GM13976 (cell line): ENCODE measurements around the gene TSPAN13.

Source experiments
- DNase-seq: peaks from one replicate; pipeline ENCODE4 v3.0.0; 2012; ENCODE audit warnings: low spot score
- in situ Hi-C: fragments of 300-500 bp; cut with MboI; formaldehyde crosslinking; loops from one replicate; pipeline ENCODE4 v1.12.0; 2022; ENCODE audit warnings: low sequenced_read_pairs, mixed read lengths, inconsistent platforms; ENCODE audit not compliant: unreplicated experiment
- TF ChIP-seq, protein P1 (sequence below): IDR thresholded peaks from 2 replicates; pipeline ENCODE4 v1.5.1; 2012; ENCODE audit warnings: borderline replicate concordance, mild to moderate bottlenecking; ENCODE audit not compliant: insufficient read depth; ENCODE audit errors: extremely low read depth, missing control alignments, control extremely low read depth

Gene TSPAN13

DNA sequence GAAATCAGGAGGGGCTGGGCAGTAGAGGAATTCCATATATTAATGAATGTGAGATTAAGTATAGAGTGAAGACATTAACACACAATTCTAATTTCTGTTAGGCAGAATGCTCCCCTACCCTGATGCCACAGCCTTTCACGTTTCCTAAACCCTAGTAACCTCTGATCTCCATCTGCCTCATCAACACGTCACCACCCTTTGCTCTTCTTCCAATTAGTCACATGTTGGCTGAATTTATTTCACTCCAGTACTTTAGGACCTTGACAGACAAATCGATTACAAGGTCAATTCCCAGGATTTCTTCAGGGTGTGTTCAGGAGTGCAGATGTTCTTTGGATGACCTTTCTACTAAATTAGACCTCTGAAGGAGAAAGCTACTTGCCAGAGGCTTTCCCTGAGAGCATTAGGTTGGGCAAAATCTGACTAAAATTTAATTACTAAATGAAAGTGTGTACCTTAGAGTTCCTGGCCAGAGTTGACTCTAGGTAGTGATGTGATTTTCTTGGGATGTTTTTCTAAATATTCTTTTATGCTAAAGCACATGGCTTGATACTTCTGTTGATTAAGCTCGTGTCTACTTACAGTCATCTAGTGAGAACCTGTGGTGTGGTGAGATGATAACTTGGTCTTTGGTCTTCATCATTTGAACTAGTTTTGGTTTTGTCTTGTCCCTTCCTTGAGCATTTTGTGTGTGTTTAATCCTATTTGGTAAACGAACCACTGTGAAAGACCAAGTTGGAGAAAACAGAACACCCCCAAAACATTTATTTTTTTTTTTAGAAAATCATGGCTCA, 38.5 kb downstream of the TSPAN13 start:
- TF ChIP-seq, protein P1, sequence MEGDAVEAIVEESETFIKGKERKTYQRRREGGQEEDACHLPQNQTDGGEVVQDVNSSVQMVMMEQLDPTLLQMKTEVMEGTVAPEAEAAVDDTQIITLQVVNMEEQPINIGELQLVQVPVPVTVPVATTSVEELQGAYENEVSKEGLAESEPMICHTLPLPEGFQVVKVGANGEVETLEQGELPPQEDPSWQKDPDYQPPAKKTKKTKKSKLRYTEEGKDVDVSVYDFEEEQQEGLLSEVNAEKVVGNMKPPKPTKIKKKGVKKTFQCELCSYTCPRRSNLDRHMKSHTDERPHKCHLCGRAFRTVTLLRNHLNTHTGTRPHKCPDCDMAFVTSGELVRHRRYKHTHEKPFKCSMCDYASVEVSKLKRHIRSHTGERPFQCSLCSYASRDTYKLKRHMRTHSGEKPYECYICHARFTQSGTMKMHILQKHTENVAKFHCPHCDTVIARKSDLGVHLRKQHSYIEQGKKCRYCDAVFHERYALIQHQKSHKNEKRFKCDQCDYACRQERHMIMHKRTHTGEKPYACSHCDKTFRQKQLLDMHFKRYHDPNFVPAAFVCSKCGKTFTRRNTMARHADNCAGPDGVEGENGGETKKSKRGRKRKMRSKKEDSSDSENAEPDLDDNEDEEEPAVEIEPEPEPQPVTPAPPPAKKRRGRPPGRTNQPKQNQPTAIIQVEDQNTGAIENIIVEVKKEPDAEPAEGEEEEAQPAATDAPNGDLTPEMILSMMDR: no peak
- in situ Hi-C loops: no loop called here
- DNase-seq: no peak

DNA sequence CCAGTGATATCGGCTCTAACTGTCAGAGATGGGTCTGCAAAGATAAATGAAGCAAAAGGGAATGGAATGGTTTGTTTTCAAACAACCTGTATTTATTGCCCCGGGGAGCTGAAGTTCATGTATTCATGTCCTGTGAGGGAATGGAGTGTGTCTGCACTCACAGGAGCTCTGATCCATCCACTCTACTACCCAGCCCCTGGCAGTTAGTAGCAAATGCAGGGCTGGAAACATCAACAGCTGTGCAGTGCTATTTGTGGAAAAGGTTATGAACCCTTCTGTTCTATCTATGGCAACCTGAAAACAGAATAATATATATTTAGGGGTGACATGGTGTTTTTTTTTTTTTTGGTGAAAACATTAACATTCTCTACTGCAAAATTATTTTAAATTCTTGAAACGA, 41.4 kb downstream of the TSPAN13 start:
- in situ Hi-C loops: no loop called here
- TF ChIP-seq, protein P1: no peak
- no peak for DNase-seq

DNA sequence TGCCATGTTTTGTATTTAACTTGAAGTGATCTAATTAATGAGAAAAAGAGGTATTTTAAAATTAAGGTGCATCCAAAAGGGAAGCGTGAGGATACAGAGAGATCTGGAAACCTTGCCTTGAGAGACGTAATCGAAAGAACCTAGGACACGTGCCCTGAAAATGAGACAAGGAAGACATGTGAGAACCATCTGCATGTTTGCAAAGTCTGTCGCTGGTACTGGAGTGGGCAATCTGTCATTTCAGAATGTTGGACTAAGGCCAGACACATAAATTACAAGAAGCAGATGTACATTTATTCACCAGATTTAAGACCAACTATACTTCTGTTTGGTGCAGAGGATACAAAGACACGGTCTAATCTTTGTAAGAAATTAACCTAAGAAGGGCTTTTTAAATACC, 42.1 kb downstream of the TSPAN13 start:
- no peak for DNase-seq
- TF ChIP-seq, protein P1: no peak
- in situ Hi-C loops: no loop called here

DNA sequence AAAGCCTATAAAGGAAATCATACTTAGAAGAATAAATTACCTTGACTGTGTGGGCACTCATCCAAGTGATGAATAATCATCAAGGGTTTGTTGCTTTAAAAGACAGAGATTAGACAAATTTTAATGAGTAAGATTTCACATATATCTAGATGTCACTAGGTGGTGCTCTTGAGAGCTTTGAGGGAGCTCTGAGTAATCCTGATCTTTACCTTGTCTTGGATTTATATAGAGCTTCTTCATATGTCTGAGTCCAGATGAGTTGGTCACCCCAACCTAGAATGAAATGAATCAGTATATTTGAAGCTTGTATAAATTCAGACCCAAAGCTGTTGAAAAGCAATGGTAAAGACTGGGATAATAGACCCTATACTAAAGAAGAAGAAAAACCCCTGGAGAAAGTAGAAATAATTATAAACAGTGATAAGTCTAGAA, 47.6 kb downstream of the TSPAN13 start:
- peak; percentile 40 for DNase-seq
- in situ Hi-C loops: no loop called here
- TF ChIP-seq, protein P1: peak; percentile 32

DNA sequence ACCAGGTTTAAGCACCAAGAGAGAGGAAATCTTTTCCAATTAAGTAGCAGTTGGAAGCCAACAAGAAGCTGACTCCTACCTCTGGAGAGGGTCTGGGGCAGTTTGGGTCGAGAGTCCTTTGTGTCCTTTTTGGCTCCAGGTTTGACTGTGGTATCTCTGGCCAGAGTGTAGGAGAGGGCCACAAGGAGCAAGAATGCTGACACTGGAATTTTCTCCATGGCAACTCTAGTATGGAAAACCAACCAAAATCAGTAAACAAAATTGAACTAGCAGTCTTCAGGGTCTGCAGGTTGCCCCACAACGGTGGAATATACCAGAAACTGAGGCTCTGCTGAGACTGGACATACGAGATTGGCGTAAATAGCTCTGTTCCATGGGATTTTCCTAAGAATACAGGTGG, 48.0 kb downstream of the TSPAN13 start:
- in situ Hi-C loops: no loop called here
- TF ChIP-seq, protein P1: no peak
- DNase-seq: no peak

DNA sequence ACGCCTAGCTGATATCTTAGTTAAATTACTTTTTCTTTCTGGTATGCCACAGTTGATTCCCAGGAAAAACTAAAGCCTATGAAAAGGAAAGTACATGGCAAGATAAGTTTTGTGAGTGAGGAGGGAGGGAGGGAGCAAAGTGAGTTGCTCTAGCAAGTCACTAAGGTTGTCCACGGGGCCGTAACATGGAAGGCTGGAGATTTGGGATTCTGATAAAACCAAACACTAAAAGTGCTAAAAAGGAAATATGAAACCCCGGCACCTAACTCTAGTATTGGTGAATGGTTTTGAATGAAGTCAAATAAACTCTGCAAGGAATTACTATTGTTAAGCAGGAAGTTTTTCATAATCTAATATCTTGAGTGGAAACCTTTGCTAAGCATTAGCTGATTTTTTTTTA, 49.6 kb downstream of the TSPAN13 start:
- TF ChIP-seq, protein P1: no peak
- DNase-seq: no peak
- in situ Hi-C loops: no loop called here
